ENCODE data around the gene BCO2.

Gene BCO2

DNA sequence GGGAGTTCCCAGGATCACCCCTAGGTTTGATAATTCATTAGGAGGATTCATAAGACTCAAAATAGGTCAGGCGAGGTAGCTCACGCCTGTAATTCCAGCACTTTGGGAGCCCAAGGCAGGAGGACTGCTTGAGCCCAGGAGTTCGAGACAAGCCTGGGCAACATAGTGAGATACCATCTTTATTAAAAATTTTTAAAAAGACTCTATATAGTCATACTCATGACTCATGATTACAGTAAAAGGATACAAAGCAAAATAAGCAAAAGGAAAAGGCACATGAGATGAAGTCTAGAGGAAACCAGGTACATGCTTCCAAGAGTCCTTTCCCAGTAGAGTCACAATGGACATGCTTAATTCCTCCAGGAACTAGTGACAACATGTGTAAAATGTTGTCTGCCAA lies 37.0 kb downstream of the BCO2 start:
- Histone ChIP-seq H3K27me3 (ENCODE audit: control insufficient read depth in 5 of 5, insufficient read depth in 4 of 5, low read length in 5 of 5) (no peaks in the 10 kb centered on the region), H3K4me3 (ENCODE audit: low read depth in 1 of 5, low read length in 5 of 5) (no peak overlapping the region), H3K27ac (ENCODE audit: low read depth, low read length) (no peak overlapping the region), H3K9me3 (ENCODE audit: control insufficient read depth in 5 of 5, low read length in 5 of 5) (no peaks in the 10 kb centered on the region), H3K4me1 (ENCODE audit: control insufficient read depth in 5 of 5, insufficient read depth in 5 of 5, low read length in 5 of 5) (no peaks in the 10 kb centered on the region), H3K36me3 (ENCODE audit: control insufficient read depth in 5 of 5, insufficient read depth in 5 of 5, low read length in 5 of 5) (no peaks in the 10 kb centered on the region), H3K9ac (ENCODE audit: low read length in 5 of 5) (no peak overlapping the region)

- Histone ChIP-seq H3K36me3 (ENCODE audit: control insufficient read depth in 5 of 5, insufficient read depth in 5 of 5, low read length in 5 of 5) (no peaks in the 10 kb centered on the region), H3K27me3 (ENCODE audit: control insufficient read depth in 5 of 5, insufficient read depth in 4 of 5, low read length in 5 of 5) (no peaks in the 10 kb centered on the region), H3K9ac (ENCODE audit: low read length in 5 of 5) (no peak overlapping the region), H3K27ac (ENCODE audit: low read depth, low read length) (no peak overlapping the region), H3K9me3 (ENCODE audit: control insufficient read depth in 5 of 5, low read length in 5 of 5) (no peaks in the 10 kb centered on the region), H3K4me3 (ENCODE audit: low read depth in 1 of 5, low read length in 5 of 5) (no peak overlapping the region), H3K4me1 (ENCODE audit: control insufficient read depth in 5 of 5, insufficient read depth in 5 of 5, low read length in 5 of 5) (no peaks in the 10 kb centered on the region)
These were observed 37.4 kb downstream of the BCO2 start for GRCh38 chr11:112212710-112213109.

- no peak overlapping the region for H3K9ac ChIP-seq (ENCODE audit: low read length in 5 of 5)
- no peak overlapping the region for H3K4me3 ChIP-seq (ENCODE audit: low read depth in 1 of 5, low read length in 5 of 5)
- no peaks in the 10 kb centered on the region for H3K4me1 ChIP-seq (ENCODE audit: control insufficient read depth in 5 of 5, insufficient read depth in 5 of 5, low read length in 5 of 5)
- no peak overlapping the region for H3K27ac ChIP-seq (ENCODE audit: low read depth, low read length)
- no peaks in the 10 kb centered on the region for H3K27me3 ChIP-seq (ENCODE audit: control insufficient read depth in 5 of 5, insufficient read depth in 4 of 5, low read length in 5 of 5)
- H3K36me3 ChIP-seq (ENCODE audit: control insufficient read depth in 5 of 5, insufficient read depth in 5 of 5, low read length in 5 of 5) = peaks cover 0 to 2% (median 0%) of the 10 kb centered on the region in 5 donors
- no peaks in the 10 kb centered on the region for H3K9me3 ChIP-seq (ENCODE audit: control insufficient read depth in 5 of 5, low read length in 5 of 5)
These were observed 38.4 kb downstream of the BCO2 start for GRCh38 chr11:112213753-112214152.

- Histone ChIP-seq H3K9ac (ENCODE audit: low read length in 5 of 5) (no peak overlapping the region), H3K9me3 (ENCODE audit: control insufficient read depth in 5 of 5, low read length in 5 of 5) (no peaks in the 10 kb centered on the region), H3K4me1 (ENCODE audit: control insufficient read depth in 5 of 5, insufficient read depth in 5 of 5, low read length in 5 of 5) (peaks cover 0 to 3% (median 0%) of the 10 kb centered on the region in 5 donors), H3K36me3 (ENCODE audit: control insufficient read depth in 5 of 5, insufficient read depth in 5 of 5, low read length in 5 of 5) (peaks cover 0 to 2% (median 0%) of the 10 kb centered on the region in 5 donors), H3K27ac (ENCODE audit: low read depth, low read length) (no peak overlapping the region), H3K27me3 (ENCODE audit: control insufficient read depth in 5 of 5, insufficient read depth in 4 of 5, low read length in 5 of 5) (no peaks in the 10 kb centered on the region), H3K4me3 (ENCODE audit: low read depth in 1 of 5, low read length in 5 of 5) (no peak overlapping the region)
These were observed 40.3 kb downstream of the BCO2 start for GRCh38 chr11:112215621-112216020.

DNA sequence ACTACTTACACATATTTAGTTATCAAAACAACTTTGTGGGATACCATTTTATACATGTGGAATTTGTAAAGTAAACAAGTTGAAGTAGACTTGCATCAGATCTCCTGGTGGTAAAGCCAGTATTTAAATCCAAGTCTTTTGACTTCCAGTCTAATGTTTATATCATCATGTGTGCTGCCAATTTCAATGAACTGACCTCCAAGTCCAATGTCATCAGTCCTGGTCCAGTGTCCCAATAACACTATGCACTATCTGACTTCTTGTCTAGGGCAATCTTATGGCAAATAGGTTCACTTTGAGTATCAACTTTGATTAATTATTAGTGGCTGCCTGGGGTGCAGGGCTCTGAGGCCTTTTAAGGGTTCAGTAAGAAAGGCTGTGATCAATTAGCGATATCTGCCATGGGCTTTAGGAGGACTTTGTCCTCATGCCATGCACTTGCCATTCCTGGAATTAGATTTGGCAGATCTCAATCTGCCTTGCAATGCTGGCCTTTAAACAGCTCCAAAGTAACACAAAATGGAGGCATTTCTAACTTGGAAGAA lies 41.3 kb downstream of the BCO2 start:
- Histone ChIP-seq H3K4me1 (ENCODE audit: control insufficient read depth in 5 of 5, insufficient read depth in 5 of 5, low read length in 5 of 5) (peaks cover 0 to 3% (median 0%) of the 10 kb centered on the region in 5 donors), H3K9ac (ENCODE audit: low read length in 5 of 5) (no peak overlapping the region), H3K36me3 (ENCODE audit: control insufficient read depth in 5 of 5, insufficient read depth in 5 of 5, low read length in 5 of 5) (peaks cover 0 to 2% (median 0%) of the 10 kb centered on the region in 5 donors), H3K4me3 (ENCODE audit: low read depth in 1 of 5, low read length in 5 of 5) (no peak overlapping the region), H3K9me3 (ENCODE audit: control insufficient read depth in 5 of 5, low read length in 5 of 5) (no peaks in the 10 kb centered on the region), H3K27ac (ENCODE audit: low read depth, low read length) (no peak overlapping the region), H3K27me3 (ENCODE audit: control insufficient read depth in 5 of 5, insufficient read depth in 4 of 5, low read length in 5 of 5) (no peaks in the 10 kb centered on the region)

- Histone ChIP-seq H3K4me1 (ENCODE audit: control insufficient read depth in 5 of 5, insufficient read depth in 5 of 5, low read length in 5 of 5) (peaks cover 0 to 3% (median 0%) of the 10 kb centered on the region in 5 donors), H3K36me3 (ENCODE audit: control insufficient read depth in 5 of 5, insufficient read depth in 5 of 5, low read length in 5 of 5) (peaks cover 0 to 2% (median 0%) of the 10 kb centered on the region in 5 donors), H3K27me3 (ENCODE audit: control insufficient read depth in 5 of 5, insufficient read depth in 4 of 5, low read length in 5 of 5) (no peaks in the 10 kb centered on the region), H3K9me3 (ENCODE audit: control insufficient read depth in 5 of 5, low read length in 5 of 5) (no peaks in the 10 kb centered on the region), H3K4me3 (ENCODE audit: low read depth in 1 of 5, low read length in 5 of 5) (no peak overlapping the region), H3K9ac (ENCODE audit: low read length in 5 of 5) (no peak overlapping the region), H3K27ac (ENCODE audit: low read depth, low read length) (no peak overlapping the region)
These were observed 44.3 kb downstream of the BCO2 start for GRCh38 chr11:112219476-112220232.

DNA sequence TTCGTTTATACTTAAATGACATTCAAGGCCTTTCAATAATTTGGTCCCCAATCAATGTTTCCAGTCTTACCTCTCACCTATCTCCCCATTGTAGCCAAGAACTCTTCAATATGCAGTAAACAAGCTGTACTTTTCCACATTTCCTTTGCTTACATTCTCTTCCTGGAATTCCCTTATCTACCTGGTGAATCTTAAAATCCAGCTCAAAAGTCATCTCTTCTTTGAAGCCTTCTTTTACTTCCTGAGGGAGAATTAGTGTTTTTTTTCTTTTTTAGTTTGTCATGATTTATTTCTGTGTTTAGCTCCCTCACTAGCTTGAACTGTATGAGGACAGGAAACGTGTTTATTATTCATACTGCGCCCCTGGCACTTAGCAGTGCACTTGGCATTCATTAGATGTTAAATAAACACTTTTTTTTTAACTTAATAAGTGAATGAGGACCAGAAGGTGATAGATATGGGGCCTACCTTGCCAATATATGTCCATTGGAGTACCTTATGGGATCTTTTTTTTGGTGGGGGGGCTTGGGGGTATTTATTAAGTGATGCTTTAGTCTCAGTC lies 46.0 kb downstream of the BCO2 start:
- Histone ChIP-seq H3K4me1 (ENCODE audit: control insufficient read depth in 5 of 5, insufficient read depth in 5 of 5, low read length in 5 of 5) (peaks cover 0 to 5% (median 2%) of the 10 kb centered on the region in 5 donors), H3K27ac (ENCODE audit: low read depth, low read length) (no peak overlapping the region), H3K9me3 (ENCODE audit: control insufficient read depth in 5 of 5, low read length in 5 of 5) (no peaks in the 10 kb centered on the region), H3K27me3 (ENCODE audit: control insufficient read depth in 5 of 5, insufficient read depth in 4 of 5, low read length in 5 of 5) (no peaks in the 10 kb centered on the region), H3K4me3 (ENCODE audit: low read depth in 1 of 5, low read length in 5 of 5) (no peak overlapping the region), H3K9ac (ENCODE audit: low read length in 5 of 5) (no peak overlapping the region), H3K36me3 (ENCODE audit: control insufficient read depth in 5 of 5, insufficient read depth in 5 of 5, low read length in 5 of 5) (peaks cover 0 to 2% (median 0%) of the 10 kb centered on the region in 5 donors)

GRCh38 chr11:112222303-112222702 lies 47.0 kb downstream of the BCO2 start:
- Histone ChIP-seq H3K9ac (ENCODE audit: low read length in 5 of 5) (no peak overlapping the region), H3K27ac (ENCODE audit: low read depth, low read length) (no peak overlapping the region), H3K4me1 (ENCODE audit: control insufficient read depth in 5 of 5, insufficient read depth in 5 of 5, low read length in 5 of 5) (peaks cover 0 to 12% (median 7%) of the 10 kb centered on the region in 5 donors)

DNA sequence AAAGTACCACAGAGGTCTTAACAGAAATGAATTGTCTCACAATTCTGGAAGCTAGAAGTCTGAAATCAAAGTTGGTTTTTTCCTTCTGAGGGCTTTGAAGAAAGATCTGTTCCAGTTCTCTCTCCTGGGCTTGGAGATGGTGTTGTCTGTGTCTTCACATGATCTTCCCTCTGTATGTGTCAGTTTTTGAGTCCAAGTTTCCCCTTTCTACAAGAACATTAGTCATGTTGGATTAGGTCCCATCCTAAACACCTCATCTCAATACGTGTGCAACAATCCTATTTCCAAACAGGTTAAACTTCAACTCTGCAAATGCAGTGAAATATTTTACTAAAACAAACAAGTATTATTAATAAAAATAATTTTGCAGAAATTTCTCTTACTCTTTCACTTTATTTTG lies 47.8 kb downstream of the BCO2 start:
- no peaks in the 10 kb centered on the region for H3K27me3 ChIP-seq (ENCODE audit: control insufficient read depth in 5 of 5, insufficient read depth in 4 of 5, low read length in 5 of 5)
- no peaks in the 10 kb centered on the region for H3K9me3 ChIP-seq (ENCODE audit: control insufficient read depth in 5 of 5, low read length in 5 of 5)
- no peak overlapping the region for H3K4me3 ChIP-seq (ENCODE audit: low read depth in 1 of 5, low read length in 5 of 5)
- H3K36me3 ChIP-seq (ENCODE audit: control insufficient read depth in 5 of 5, insufficient read depth in 5 of 5, low read length in 5 of 5) = peaks cover 0 to 1% (median 0%) of the 10 kb centered on the region in 5 donors
- peaks cover 0 to 17% (median 12%) of the 10 kb centered on the region in 5 donors for H3K4me1 ChIP-seq (ENCODE audit: control insufficient read depth in 5 of 5, insufficient read depth in 5 of 5, low read length in 5 of 5)
- H3K27ac ChIP-seq (ENCODE audit: low read depth, low read length) = no peak overlapping the region
- peak overlapping the region in 1 of 5 donors; percentile 33 for H3K9ac ChIP-seq (ENCODE audit: low read length in 5 of 5)

More at GRCh38 chr11:112222303-112222702, 47.0 kb downstream of the BCO2 start:
- no peaks in the 10 kb centered on the region for H3K9me3 ChIP-seq (ENCODE audit: control insufficient read depth in 5 of 5, low read length in 5 of 5)
- no peak overlapping the region for H3K4me3 ChIP-seq (ENCODE audit: low read depth in 1 of 5, low read length in 5 of 5)
- peaks cover 0 to 2% (median 0%) of the 10 kb centered on the region in 5 donors for H3K36me3 ChIP-seq (ENCODE audit: control insufficient read depth in 5 of 5, insufficient read depth in 5 of 5, low read length in 5 of 5)
- H3K27me3 ChIP-seq (ENCODE audit: control insufficient read depth in 5 of 5, insufficient read depth in 4 of 5, low read length in 5 of 5) = no peaks in the 10 kb centered on the region
